ENCODE data around the gene SUN2.
"Not testable (repeated sequence)": the region's sequence is repeated elsewhere in the genome, so short reads cannot be mapped to it uniquely, and the experiment has no call there.

Gene SUN2

GRCh38 chr22:38755911-38756532 is at the start of gene SUN2:
Gene SUN2, minus strand, starts transcription at chr22:38755998. Its CDS starts 3,370 bp downstream, at chr22:38752628.
- DNase-seq (ENCODE audit: extremely low read depth in 1 of 2, low read depth in 1 of 2), result peak; percentile 85 to 94

DNA sequence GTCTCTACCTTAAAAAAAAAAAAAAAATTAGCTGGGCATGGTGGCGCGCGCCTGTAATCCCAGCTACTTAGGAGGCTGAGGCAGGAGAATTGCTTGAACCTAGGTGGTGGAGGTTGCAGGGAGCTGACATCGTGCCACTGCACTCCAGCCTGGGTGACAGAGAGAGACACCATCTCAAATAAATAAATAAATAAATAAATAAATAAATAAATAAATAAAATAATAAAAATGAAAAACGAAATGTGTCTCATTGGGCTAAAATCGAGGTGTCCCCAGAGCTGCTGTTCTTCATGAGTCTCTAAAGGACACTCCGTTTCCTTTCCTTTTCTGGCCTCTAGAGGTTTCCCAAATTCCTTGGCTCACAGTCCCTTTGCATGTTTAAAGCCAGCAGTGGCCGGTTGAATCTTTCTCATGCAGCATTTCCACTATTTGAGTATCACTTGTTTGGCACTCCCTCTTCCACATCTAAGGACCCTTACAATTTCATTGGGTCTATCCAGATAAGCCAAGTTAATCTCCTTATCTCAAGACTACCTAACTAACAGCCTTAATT is 49.3 kb upstream of the SUN2 start:
- not testable (repeated sequence) for DNase-seq (ENCODE audit: extremely low read depth in 1 of 2, low read depth in 1 of 2)

GRCh38 chr22:38802671-38803121 is 46.9 kb upstream of the SUN2 start:
- no peak for DNase-seq (ENCODE audit: extremely low read depth in 1 of 2, low read depth in 1 of 2)

DNA sequence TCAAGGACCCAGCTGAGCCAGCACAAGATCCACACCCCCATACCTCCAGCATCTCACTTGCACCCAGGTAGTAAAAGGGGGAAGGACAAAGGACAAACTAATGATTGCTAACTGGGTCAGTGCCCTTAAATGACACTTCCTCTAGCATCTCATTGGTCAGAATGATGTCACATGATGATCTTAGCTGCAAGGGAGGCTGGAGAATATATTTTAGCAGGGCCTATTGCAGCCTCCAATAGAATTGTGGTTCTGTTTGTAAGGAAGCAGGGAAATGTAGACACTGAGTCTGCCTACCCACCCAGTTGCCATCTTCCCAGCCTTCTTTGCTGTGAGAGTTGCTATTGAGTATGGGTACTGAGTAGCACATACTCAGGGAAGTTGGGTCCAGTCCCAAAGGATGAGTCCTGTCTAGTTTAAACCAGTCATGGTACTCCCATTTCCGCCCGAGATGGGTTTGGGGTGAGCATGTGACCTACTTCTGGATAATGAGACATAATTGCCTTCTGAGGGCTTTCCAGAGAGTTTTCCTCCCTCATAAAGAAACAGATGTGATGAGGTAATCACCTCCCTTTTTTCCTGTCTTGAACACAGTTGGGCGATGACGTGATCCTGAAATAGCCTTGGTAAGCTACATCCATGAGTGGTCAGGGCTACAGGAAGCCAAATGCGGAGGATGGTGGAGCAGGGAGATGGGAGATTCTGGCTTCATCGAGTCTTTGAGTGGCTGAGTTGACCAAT is 43.6 kb upstream of the SUN2 start:
- no peak for DNase-seq (ENCODE audit: extremely low read depth in 1 of 2, low read depth in 1 of 2)

GRCh38 chr22:38798496-38798895 is 42.7 kb upstream of the SUN2 start:
- DNase-seq (ENCODE audit: extremely low read depth in 1 of 2, low read depth in 1 of 2), result no peak

GRCh38 chr22:38796262-38796957 is 40.6 kb upstream of the SUN2 start:
- DNase-seq (ENCODE audit: extremely low read depth in 1 of 2, low read depth in 1 of 2), result no peak

- no peak for DNase-seq (ENCODE audit: extremely low read depth in 1 of 2, low read depth in 1 of 2)
These were observed 39.8 kb upstream of the SUN2 start for GRCh38 chr22:38795569-38795968.

- peak; percentile 72 to 84 for DNase-seq (ENCODE audit: extremely low read depth in 1 of 2, low read depth in 1 of 2)
These were observed 38.1 kb upstream of the SUN2 start, which contains the start of gene DNAL4 for GRCh38 chr22:38793721-38794466. Gene DNAL4, minus strand, starts transcription at chr22:38794143. Its CDS starts 11,412 bp downstream, at chr22:38782731.

GRCh38 chr22:38793317-38793716 is 37.5 kb upstream of the SUN2 start:
- DNase-seq (ENCODE audit: extremely low read depth in 1 of 2, low read depth in 1 of 2), result no peak

GRCh38 chr22:38792833-38793232 is 37.0 kb upstream of the SUN2 start:
- DNase-seq (ENCODE audit: extremely low read depth in 1 of 2, low read depth in 1 of 2), result no peak

GRCh38 chr22:38789606-38790005 is 33.8 kb upstream of the SUN2 start:
- no peak for DNase-seq (ENCODE audit: extremely low read depth in 1 of 2, low read depth in 1 of 2)

GRCh38 chr22:38788846-38789245 is 33.0 kb upstream of the SUN2 start:
- DNase-seq (ENCODE audit: extremely low read depth in 1 of 2, low read depth in 1 of 2), result no peak

GRCh38 chr22:38788021-38788816 is 32.4 kb upstream of the SUN2 start:
- no peak for DNase-seq (ENCODE audit: extremely low read depth in 1 of 2, low read depth in 1 of 2)

DNA sequence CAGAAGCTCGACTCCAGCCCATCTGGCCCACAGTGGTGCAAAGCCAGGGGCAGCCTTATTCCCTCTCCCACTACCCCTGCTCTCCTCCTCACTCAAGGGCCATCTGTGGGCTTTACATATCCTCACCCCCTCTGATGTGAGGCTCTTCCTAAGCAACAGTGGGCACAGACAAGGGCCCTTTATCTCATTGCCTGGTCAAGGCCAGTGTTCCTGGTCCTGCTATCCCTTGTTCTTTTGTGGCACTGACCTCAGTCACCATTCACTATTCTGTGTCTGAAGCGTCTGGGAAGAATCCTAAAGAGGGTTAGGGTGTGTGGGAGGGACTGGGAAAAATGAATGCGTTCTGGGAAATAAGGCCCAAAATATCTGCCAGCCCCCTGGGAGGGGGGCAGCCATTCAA is 30.8 kb upstream of the SUN2 start:
- DNase-seq (ENCODE audit: extremely low read depth in 1 of 2, low read depth in 1 of 2), result no peak

GRCh38 chr22:38784856-38785255 is 29.1 kb upstream of the SUN2 start:
- DNase-seq (ENCODE audit: extremely low read depth in 1 of 2, low read depth in 1 of 2), result no peak

DNA sequence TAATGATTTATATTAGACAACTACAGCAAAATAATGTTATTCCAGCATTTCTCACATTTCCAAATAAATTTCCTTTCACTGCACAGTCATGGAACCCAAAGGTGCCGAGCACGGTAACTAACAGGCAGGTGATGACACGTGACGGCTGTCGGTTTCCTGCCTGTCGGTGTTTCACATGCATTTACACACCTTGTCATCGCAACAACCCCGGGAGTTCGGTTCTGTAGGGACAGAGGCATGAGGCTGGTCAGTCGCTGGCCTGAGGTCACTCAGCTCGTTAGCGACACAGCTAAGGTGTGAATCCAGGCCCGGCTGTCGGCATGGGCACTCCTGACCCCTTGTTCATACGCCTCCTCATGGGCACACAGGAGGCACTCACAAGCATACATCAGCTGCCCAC is 28.2 kb upstream of the SUN2 start:
- no peak for DNase-seq (ENCODE audit: extremely low read depth in 1 of 2, low read depth in 1 of 2)

GRCh38 chr22:38783095-38783615 is 27.4 kb upstream of the SUN2 start:
- DNase-seq (ENCODE audit: extremely low read depth in 1 of 2, low read depth in 1 of 2), result no peak

DNA sequence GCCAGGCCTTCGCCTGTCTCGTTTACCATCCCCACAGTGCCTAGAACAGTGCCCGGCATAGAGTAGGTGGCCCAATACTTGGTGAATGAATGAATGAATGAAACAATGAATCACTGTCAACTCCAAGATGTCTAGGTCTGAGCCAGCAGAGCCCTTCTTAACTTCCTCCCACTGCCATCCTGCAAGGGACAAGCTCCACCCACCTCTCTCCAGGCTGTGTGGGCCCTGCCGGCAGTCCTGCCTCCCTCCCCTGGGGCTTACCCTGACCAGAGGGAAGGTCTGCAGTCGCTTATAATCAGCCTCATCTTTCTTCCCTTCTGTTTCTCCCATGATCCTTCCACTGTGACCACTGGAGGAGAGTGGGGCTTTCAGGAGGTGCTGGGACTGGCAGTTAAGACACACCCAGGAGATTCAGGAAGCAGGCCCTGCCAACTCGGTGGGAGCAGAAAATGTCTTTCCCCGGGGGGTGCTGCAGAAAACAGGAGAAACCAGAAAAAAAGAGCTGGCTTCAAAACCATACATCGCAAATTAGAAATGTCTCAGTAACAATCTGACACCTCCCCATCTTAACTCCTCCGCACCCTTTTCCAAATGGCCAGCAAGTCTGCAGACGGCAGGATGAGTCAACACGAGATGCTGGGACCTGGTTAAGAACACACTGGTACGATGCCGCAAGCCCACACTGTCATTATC is 26.8 kb upstream of the SUN2 start:
- DNase-seq (ENCODE audit: extremely low read depth in 1 of 2, low read depth in 1 of 2), result no peak

DNA sequence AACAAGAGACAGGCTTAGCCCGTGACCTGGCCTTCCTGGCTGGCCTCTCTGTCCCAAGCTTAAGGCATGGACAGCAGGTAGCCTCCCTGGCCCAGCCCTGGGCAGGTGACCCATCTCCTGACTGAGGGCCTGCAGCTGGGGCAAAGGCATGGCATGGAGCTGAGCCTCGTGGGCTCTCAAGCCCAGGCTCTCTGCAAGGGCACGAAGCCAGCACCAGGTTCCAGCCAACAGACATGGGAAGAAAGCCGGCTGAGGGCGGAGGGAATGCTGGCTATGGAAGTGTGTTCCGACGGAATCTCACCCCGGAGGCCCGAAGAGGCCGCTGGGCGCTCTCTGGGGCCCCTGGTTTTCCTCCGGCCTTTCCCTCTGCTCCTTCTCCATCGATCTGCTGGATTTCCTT is 25.2 kb upstream of the SUN2 start:
- DNase-seq (ENCODE audit: extremely low read depth in 1 of 2, low read depth in 1 of 2), result no peak
